Erythroblast (primary cell): ENCODE measurements around the gene SLC16A12.

ENCODE experiments used
- GATA1 ChIP-seq: IDR thresholded peaks from 2 replicates; pipeline ENCODE4 v1.6.1; 2011; ENCODE audit warnings: low read depth, mild to moderate bottlenecking, control low read depth, low read length, moderate library complexity
- POLR2A ChIP-seq: IDR thresholded peaks from 2 replicates; pipeline ENCODE4 v1.6.1; 2011; ENCODE audit warnings: mild to moderate bottlenecking, low read length

- TF ChIP-seq POLR2A (no peak), GATA1 (no peak)
Observed at GRCh38 chr10:89565180-89565579, 29.8 kb upstream of the SLC16A12 start.
